ENCODE data around the gene DUOX2.
"Not testable (repeated sequence)": the region's sequence is repeated elsewhere in the genome, so short reads cannot be mapped to it uniquely, and the experiment has no call there.

DUOX2 gene

GRCh38 chr15:45139770-45140169 lies 25.8 kb upstream of the DUOX2 start:
- DNase-seq (ENCODE audit: low read depth), result no peak
- no peak for TF ChIP-seq CTCF (IDR thresholded peaks at IDR 0.05; ENCODE audit: insufficient read depth, low read depth, low read length, missing control alignments)
- no peak overlapping the region for H3K4me3 ChIP-seq (ENCODE audit: low read length)

GRCh38 chr15:45138814-45139765 lies 25.1 kb upstream of the DUOX2 start:
- no peak overlapping the region for H3K4me3 ChIP-seq (ENCODE audit: low read length)
- no peak for DNase-seq (ENCODE audit: low read depth)
- no peak for TF ChIP-seq CTCF (IDR thresholded peaks at IDR 0.05; ENCODE audit: insufficient read depth, low read depth, low read length, missing control alignments)

- TF ChIP-seq CTCF (IDR thresholded peaks at IDR 0.05; ENCODE audit: insufficient read depth, low read depth, low read length, missing control alignments), result no peak
- no peak for DNase-seq (ENCODE audit: low read depth)
- no peak overlapping the region for H3K4me3 ChIP-seq (ENCODE audit: low read length)
These were observed 23.7 kb upstream of the DUOX2 start for GRCh38 chr15:45137703-45138102.

GRCh38 chr15:45136378-45136764 lies 22.4 kb upstream of the DUOX2 start:
- DNase-seq (ENCODE audit: low read depth), result no peak
- TF ChIP-seq CTCF (IDR thresholded peaks at IDR 0.05; ENCODE audit: insufficient read depth, low read depth, low read length, missing control alignments), result no peak
- H3K4me3 ChIP-seq (ENCODE audit: low read length), result no peak overlapping the region

GRCh38 chr15:45135705-45136377 lies 21.9 kb upstream of the DUOX2 start:
- not testable (repeated sequence) for H3K4me3 ChIP-seq (ENCODE audit: low read length); DNase-seq (ENCODE audit: low read depth)

- DNase-seq (ENCODE audit: low read depth), result no peak
- no peak for TF ChIP-seq CTCF (IDR thresholded peaks at IDR 0.05; ENCODE audit: insufficient read depth, low read depth, low read length, missing control alignments)
- no peak overlapping the region for H3K4me3 ChIP-seq (ENCODE audit: low read length)
These were observed 21.0 kb upstream of the DUOX2 start for GRCh38 chr15:45134682-45135604.

GRCh38 chr15:45134046-45134445 lies 20.1 kb upstream of the DUOX2 start:
- no peak for DNase-seq (ENCODE audit: low read depth)
- TF ChIP-seq CTCF (IDR thresholded peaks at IDR 0.05; ENCODE audit: insufficient read depth, low read depth, low read length, missing control alignments), result no peak
- no peak overlapping the region for H3K4me3 ChIP-seq (ENCODE audit: low read length)
